Fibroblast of lung (primary cell): ENCODE results near the gene HERC3.

Experiments used
- CTCF ChIP-seq, 2 donors: IDR thresholded peaks in 1 of 2; conservative IDR thresholded peaks in 1 of 2; 1 replicate in 1 of 2; 2 replicates in 1 of 2; pipeline ENCODE4 v1.5.1; 2011 to 2012; ENCODE audit warnings: low read length in 2 of 2, control low read depth in 1 of 2, inconsistent platforms in 1 of 2, low read depth in 1 of 2, mild to moderate bottlenecking in 1 of 2
- EZH2 ChIP-seq: IDR thresholded peaks from 2 replicates; pipeline ENCODE4 v1.5.1; 2012; ENCODE audit warnings: low read length, control low read depth, mild to moderate bottlenecking; ENCODE audit errors: missing control alignments

GRCh38 chr4:88673886-88674285 is 81.6 kb downstream of the HERC3 start:
- no peak for TF ChIP-seq CTCF (conservative IDR thresholded peaks at IDR 0.05 in 1 of 2, IDR thresholded peaks at IDR 0.05 in 1 of 2; ENCODE audit: low read depth in 1 of 2, low read length in 2 of 2)
- no peak for TF ChIP-seq EZH2
